SIG-M5 treated with dmso at 0.1 percent for 504 hours (cell line): ENCODE results near the gene HNRNPA0.

Experiments used
- DNase-seq: peaks from one replicate; lab custom pipeline; 2025; ENCODE audit not compliant: unreplicated experiment; lab: John Stamatoyannopoulos, UW

HNRNPA0 gene

GRCh38 chr5:137728048-137728447, 26.1 kb downstream of the HNRNPA0 start:
- no peak for DNase-seq

- no peak for DNase-seq
Measured at GRCh38 chr5:137727623-137728022, 26.5 kb downstream of the HNRNPA0 start.

GRCh38 chr5:137724251-137724650, 29.9 kb downstream of the HNRNPA0 start:
- no peak for DNase-seq

GRCh38 chr5:137718611-137719010, 35.6 kb downstream of the HNRNPA0 start:
- DNase-seq: no peak

DNA sequence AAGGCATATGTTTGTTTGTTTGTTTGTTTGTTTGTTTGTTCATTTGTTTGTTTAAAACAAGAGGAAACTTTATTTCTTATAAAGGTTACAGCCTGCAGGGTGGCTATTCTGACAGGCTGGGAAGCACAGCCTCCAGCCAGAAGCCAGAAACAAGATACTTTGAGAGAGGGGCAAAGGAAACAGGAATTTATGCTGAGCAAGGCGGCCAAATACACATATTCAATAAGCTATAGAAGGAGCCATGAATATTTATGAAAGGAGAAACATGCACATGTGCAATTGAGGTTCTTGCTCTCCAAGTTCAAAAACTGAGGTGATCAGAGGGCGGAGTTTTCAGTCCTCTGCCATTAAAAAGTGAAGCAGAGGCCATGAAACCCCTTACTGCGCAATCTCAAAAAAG, 37.8 kb downstream of the HNRNPA0 start:
- no peak for DNase-seq

- DNase-seq: no peak
Measured at GRCh38 chr5:137715456-137715855, 38.7 kb downstream of the HNRNPA0 start.

DNA sequence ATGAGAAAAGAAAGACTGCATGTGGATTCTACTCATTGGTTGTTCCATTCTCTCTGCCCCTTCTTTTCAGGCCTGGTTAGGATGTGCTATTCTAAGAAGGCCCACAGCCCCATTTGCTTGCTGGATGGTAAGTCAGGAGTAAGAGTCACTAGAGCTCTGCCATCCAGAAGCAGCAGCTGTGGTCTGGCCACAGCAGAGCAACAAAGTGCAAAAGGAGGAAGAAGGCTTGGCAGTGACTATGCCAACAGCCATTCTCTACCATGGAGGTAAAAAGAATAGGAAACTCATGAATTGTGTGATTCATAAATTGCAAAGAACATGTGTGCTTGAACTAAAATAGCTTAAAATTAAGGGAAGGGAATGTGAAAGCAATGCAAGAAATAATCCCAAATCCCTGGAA, 39.2 kb downstream of the HNRNPA0 start:
- DNase-seq: peak; percentile 1

GRCh38 chr5:137714494-137714893, 39.7 kb downstream of the HNRNPA0 start:
- DNase-seq: no peak

DNA sequence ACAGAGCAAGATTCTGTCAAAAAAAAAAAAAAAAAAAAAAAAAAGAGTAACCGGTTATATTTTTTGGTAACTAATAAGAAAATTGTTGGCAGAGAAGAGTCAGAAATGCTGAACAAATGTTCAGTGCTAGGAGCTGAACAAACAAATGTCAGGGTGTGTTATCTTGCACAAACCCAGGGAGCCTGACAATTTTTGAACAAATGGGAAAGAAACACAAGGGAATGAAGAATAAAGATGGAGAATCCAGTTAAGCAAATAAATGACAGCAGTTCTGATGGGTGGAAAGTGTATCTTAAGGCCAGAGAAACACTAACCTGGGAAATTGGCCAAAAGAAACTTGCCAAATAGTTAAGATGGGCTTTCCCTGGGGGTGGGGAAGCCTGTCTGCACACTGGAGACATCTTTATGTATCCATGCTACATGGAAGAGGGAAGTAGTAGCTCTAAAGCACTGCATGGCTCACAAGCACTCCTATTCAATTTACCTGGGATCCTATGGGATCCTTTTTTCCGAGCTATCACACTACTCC, 42.0 kb downstream of the HNRNPA0 start:
- no peak for DNase-seq

GRCh38 chr5:137710086-137710485, 44.1 kb downstream of the HNRNPA0 start:
- DNase-seq: no peak

DNA sequence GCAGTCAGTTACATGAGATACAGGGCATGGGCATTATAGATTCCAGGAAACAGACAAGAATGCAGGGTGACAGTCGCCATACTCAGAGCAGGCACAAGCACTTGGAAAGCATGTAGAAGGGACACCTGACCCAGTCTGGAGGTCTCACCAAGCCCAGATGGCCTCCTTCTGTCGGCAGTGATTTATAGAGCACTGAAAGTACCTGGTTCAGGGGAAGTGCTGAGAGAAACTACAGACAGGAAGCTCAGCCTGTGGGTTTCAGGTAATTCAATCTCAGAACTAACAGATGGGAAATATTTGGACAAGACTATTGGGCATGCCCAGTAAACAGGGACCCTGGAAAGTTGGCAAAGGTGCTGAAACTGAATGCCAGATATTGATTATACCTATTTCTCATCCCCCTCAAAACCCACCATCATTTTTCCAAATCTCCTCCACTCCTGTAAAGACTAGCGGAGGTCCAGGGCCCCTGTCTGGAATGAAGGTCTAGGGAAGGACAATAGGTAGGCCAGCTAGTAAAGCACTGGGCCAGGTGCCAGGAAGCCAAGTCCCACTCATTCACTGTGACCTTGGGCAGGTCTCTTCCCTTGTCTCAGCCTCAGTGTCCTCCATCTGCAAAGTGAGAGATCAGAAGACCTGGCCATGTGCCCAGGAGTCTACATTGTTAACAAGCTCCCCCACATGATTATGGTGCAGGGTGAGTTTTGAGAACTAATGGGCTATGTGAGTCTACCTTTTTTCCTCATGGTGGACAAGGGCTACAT, 45.2 kb downstream of the HNRNPA0 start:
- DNase-seq: no peak

GRCh38 chr5:137708062-137708461, 46.1 kb downstream of the HNRNPA0 start:
- DNase-seq: no peak

DNA sequence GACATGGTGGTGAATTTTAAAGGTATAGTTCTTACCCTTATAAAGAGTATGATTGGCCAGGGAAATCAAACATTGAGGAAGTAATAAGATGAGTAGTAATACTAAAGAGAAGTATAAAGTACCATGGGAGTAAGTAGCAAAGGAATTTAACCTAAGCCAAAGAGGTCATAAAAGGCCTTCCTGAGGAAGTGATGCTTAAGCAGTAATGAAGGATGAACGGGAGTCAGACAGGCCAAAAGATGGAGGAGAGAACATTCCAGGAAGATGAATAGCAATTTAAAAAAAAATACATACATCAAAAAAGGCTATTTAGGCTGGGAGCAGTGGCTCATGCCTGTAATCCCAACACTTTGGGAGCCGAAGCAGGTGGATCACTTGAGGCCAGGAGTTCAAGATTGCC, 47.3 kb downstream of the HNRNPA0 start:
- no peak for DNase-seq

- no peak for DNase-seq
Measured at GRCh38 chr5:137705106-137705505, 49.1 kb downstream of the HNRNPA0 start.

GRCh38 chr5:137703565-137703964, 50.6 kb downstream of the HNRNPA0 start:
- DNase-seq: no peak

DNA sequence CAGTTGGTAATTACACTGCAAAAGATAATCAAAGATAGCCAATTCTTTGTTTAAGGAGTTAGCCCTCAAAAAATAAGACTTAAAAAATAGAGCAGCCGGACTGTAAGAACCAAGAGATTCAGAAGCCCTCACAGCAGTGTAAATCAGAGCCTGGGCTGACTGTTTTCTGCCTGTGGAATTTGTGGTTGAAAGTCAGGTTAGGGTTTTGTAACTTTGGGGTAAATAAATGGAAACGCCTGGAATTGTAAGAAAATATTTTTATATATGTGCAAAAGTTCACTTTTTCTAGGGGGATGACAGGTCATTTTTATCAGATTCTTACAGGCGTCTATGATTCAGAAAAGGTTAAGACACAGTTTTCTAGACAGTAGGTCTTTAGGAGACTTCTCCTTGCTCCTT, 53.9 kb downstream of the HNRNPA0 start:
- DNase-seq: no peak

GRCh38 chr5:137699336-137700281, 54.6 kb downstream of the HNRNPA0 start:
- no peak for DNase-seq

GRCh38 chr5:137696481-137696880, 57.7 kb downstream of the HNRNPA0 start:
- DNase-seq: no peak

- peak; percentile 69 for DNase-seq
Measured at GRCh38 chr5:137695651-137696428, 58.3 kb downstream of the HNRNPA0 start.
